SKM-1 treated with dmso at 0.1 percent for 144 hours (cell line): ENCODE data around the gene MAGI2.
A peak's percentile ranks its signal among the peaks of the same experiment; 100 is the strongest.
"Not testable (repeated sequence)": the region's sequence is repeated elsewhere in the genome, so short reads cannot be mapped to it uniquely, and the experiment has no call there.

Source experiments
- DNase-seq: peaks from one replicate; lab custom pipeline; 2025; ENCODE audit not compliant: unreplicated experiment; lab: John Stamatoyannopoulos, UW

Gene MAGI2

GRCh38 chr7:78023191-78023590 lies 1430.3 kb downstream of the MAGI2 start:
- no peak for DNase-seq

GRCh38 chr7:78022165-78022564 lies 1431.3 kb downstream of the MAGI2 start:
- no peak for DNase-seq

GRCh38 chr7:78020874-78021249 lies 1432.6 kb downstream of the MAGI2 start:
- DNase-seq: no peak

GRCh38 chr7:78020136-78020873 lies 1433.2 kb downstream of the MAGI2 start:
- DNase-seq: peak; percentile 67

- peak; percentile 85 for DNase-seq
Measured at GRCh38 chr7:78019447-78020135, 1433.9 kb downstream of the MAGI2 start.

GRCh38 chr7:78018641-78019446 lies 1434.6 kb downstream of the MAGI2 start:
- no peak for DNase-seq

GRCh38 chr7:78017591-78018100 lies 1435.8 kb downstream of the MAGI2 start:
- DNase-seq: no peak

GRCh38 chr7:78015574-78016260 lies 1437.8 kb downstream of the MAGI2 start:
- no peak for DNase-seq

- DNase-seq: no peak
Measured at GRCh38 chr7:78014401-78014800, 1439.1 kb downstream of the MAGI2 start.

GRCh38 chr7:78013386-78013785 lies 1440.1 kb downstream of the MAGI2 start:
- DNase-seq: no peak

- no peak for DNase-seq
Measured at GRCh38 chr7:78011642-78012041, 1441.8 kb downstream of the MAGI2 start.

GRCh38 chr7:78007231-78007630 lies 1446.2 kb downstream of the MAGI2 start:
- DNase-seq: no peak

- DNase-seq: no peak
Measured at GRCh38 chr7:78006063-78006755, 1447.3 kb downstream of the MAGI2 start.

GRCh38 chr7:78002715-78003114 lies 1450.8 kb downstream of the MAGI2 start:
- DNase-seq: no peak

- no peak for DNase-seq
Measured at GRCh38 chr7:78002021-78002420, 1451.4 kb downstream of the MAGI2 start.

GRCh38 chr7:77999168-77999567 lies 1454.3 kb downstream of the MAGI2 start:
- not testable (repeated sequence) for DNase-seq

GRCh38 chr7:77995717-77996116 lies 1457.8 kb downstream of the MAGI2 start:
- no peak for DNase-seq

GRCh38 chr7:77993838-77994237 lies 1459.6 kb downstream of the MAGI2 start:
- DNase-seq: no peak

GRCh38 chr7:77991656-77992055 lies 1461.8 kb downstream of the MAGI2 start:
- DNase-seq: no peak

GRCh38 chr7:77989981-77990566 lies 1463.4 kb downstream of the MAGI2 start:
- DNase-seq: peak; percentile 26
